ENCODE results near the gene CDC5L. TPM values are rescaled to one million over a fixed set of nuclear protein-coding genes. Genes with fewer than 3 reads are reported as not detected.

Gene CDC5L
- total RNA-seq, 1 experiment from 2014 or later, result 23.8 TPM

- Mint-ChIP-seq H3K36me3 (ENCODE audit: insufficient read depth, unreplicated experiment) (peaks cover 35% of the 10 kb centered on the region), H3K27me3 (ENCODE audit: insufficient read depth, unreplicated experiment) (no peaks in the 10 kb centered on the region), H3K27ac (ENCODE audit: unreplicated experiment) (no peak overlapping the region), H3K4me1 (ENCODE audit: low read depth, unreplicated experiment) (no peaks in the 10 kb centered on the region), H3K9me3 (ENCODE audit: unreplicated experiment) (no peaks in the 10 kb centered on the region), H3K4me3 (ENCODE audit: unreplicated experiment) (no peak overlapping the region)
- Histone ChIP-seq H3K27me3 (replicated peaks; ENCODE audit: control insufficient read depth, insufficient read depth, low read length) (no peaks in the 10 kb centered on the region), H3K4me3 (ENCODE audit: low read depth, low read length) (no peak overlapping the region), H3K9me3 (no peaks in the 10 kb centered on the region), H3K4me1 (no peaks in the 10 kb centered on the region), H3K36me3 (ENCODE audit: control insufficient read depth, insufficient read depth, low read length) (no peaks in the 10 kb centered on the region)
- CTCF ChIA-PET, result interaction anchor here (0.7 kb wide), 1 partner anchor 17 kb away, joined by 4 read pairs; no protein-coding TSS in a partner anchor
- POLR2A ChIA-PET, result no interaction called here
- DNase-seq, result no peak
- no TSS peak for BruUV-seq (replicated peaks)
- intact Hi-C loops (cut with micrococcal nuclease; ENCODE audit: unreplicated experiment), result no loop called here
- no peak for TF ChIP-seq CTCF (IDR thresholded peaks at IDR 0.05; ENCODE audit: insufficient read depth in 1 of 2, low read depth in 1 of 2, low read length in 1 of 2, severe bottlenecking in 1 of 2, unreplicated experiment in 1 of 2)
These were observed 42.8 kb downstream of the CDC5L start for GRCh38 chr6:44430326-44430725.

GRCh38 chr6:44431118-44431725, 43.7 kb downstream of the CDC5L start:
- CTCF ChIA-PET, result no interaction called here
- POLR2A ChIA-PET, result no interaction called here
- Histone ChIP-seq H3K4me3 (ENCODE audit: low read depth, low read length) (no peak overlapping the region), H3K27me3 (replicated peaks; ENCODE audit: control insufficient read depth, insufficient read depth, low read length) (no peaks in the 10 kb centered on the region), H3K9me3 (no peaks in the 10 kb centered on the region), H3K4me1 (no peaks in the 10 kb centered on the region), H3K36me3 (ENCODE audit: control insufficient read depth, insufficient read depth, low read length) (no peaks in the 10 kb centered on the region)
- Mint-ChIP-seq H3K4me1 (ENCODE audit: low read depth, unreplicated experiment) (no peaks in the 10 kb centered on the region), H3K27me3 (ENCODE audit: insufficient read depth, unreplicated experiment) (no peaks in the 10 kb centered on the region), H3K36me3 (ENCODE audit: insufficient read depth, unreplicated experiment) (peaks cover 36% of the 10 kb centered on the region), H3K27ac (ENCODE audit: unreplicated experiment) (no peak overlapping the region), H3K4me3 (ENCODE audit: unreplicated experiment) (no peak overlapping the region), H3K9me3 (ENCODE audit: unreplicated experiment) (no peaks in the 10 kb centered on the region)
- peak; percentile 38 to 73 for TF ChIP-seq CTCF (IDR thresholded peaks at IDR 0.05; ENCODE audit: insufficient read depth in 1 of 2, low read depth in 1 of 2, low read length in 1 of 2, severe bottlenecking in 1 of 2, unreplicated experiment in 1 of 2)
- DNase-seq, result peak in 1 of 2 experiments; percentile 49
- intact Hi-C loops (cut with micrococcal nuclease; ENCODE audit: unreplicated experiment), result loop anchor here (1.0 kb wide), 1 partner anchor 25 kb away; no protein-coding TSS in a partner anchor
- BruUV-seq (replicated peaks), result no TSS peak

GRCh38 chr6:44432227-44432626, 44.7 kb downstream of the CDC5L start:
- Histone ChIP-seq H3K27me3 (replicated peaks; ENCODE audit: control insufficient read depth, insufficient read depth, low read length) (no peaks in the 10 kb centered on the region), H3K9me3 (no peaks in the 10 kb centered on the region), H3K36me3 (ENCODE audit: control insufficient read depth, insufficient read depth, low read length) (no peaks in the 10 kb centered on the region), H3K4me1 (no peaks in the 10 kb centered on the region), H3K4me3 (ENCODE audit: low read depth, low read length) (no peak overlapping the region)
- Mint-ChIP-seq H3K36me3 (ENCODE audit: insufficient read depth, unreplicated experiment) (peaks cover 29% of the 10 kb centered on the region), H3K9me3 (ENCODE audit: unreplicated experiment) (no peaks in the 10 kb centered on the region), H3K27ac (ENCODE audit: unreplicated experiment) (no peak overlapping the region), H3K4me3 (ENCODE audit: unreplicated experiment) (no peak overlapping the region), H3K4me1 (ENCODE audit: low read depth, unreplicated experiment) (no peaks in the 10 kb centered on the region), H3K27me3 (ENCODE audit: insufficient read depth, unreplicated experiment) (no peaks in the 10 kb centered on the region)
- CTCF ChIA-PET, result no interaction called here
- POLR2A ChIA-PET, result no interaction called here
- no TSS peak for BruUV-seq (replicated peaks)
- intact Hi-C loops (cut with micrococcal nuclease; ENCODE audit: unreplicated experiment), result no loop called here
- no peak for DNase-seq
- TF ChIP-seq CTCF (IDR thresholded peaks at IDR 0.05; ENCODE audit: insufficient read depth in 1 of 2, low read depth in 1 of 2, low read length in 1 of 2, severe bottlenecking in 1 of 2, unreplicated experiment in 1 of 2), result no peak
